Subcutaneous adipose tissue (tissue), 4 donors: Measurements from ENCODE around the gene RGL2. TPM values are rescaled to one million over a fixed set of nuclear protein-coding genes. Genes with fewer than 3 reads are reported as not detected.

Experiments used
- CTCF ChIP-seq: fragments of 450-650 bp; IDR thresholded peaks from one replicate; pipeline ENCODE4 v1.5.1; 2016; ENCODE audit warnings: low read depth, mild to moderate bottlenecking, control low read depth, antibody characterized with exemption, moderate library complexity
- total RNA-seq, 4 donors: library from RNA; depleted of rRNA; stranded (reverse); fragments of >200 nt; gene quantifications; one replicate each; pipeline ENCODE4 v1.1.0, GENCODE V29; 2016

The RGL2 gene
- 10 to 100 TPM; 16.0 to 45.8 (median 42.5) TPM for total RNA-seq

GRCh38 chr6:33298773-33299236, at the start of gene RGL2:
RGL2 (minus strand) TSS chr6:33298942; CDS start chr6:33298610, 332 bp downstream.
- no peak for TF ChIP-seq CTCF

GRCh38 chr6:33347816-33348215, 49.1 kb upstream of the RGL2 start:
- TF ChIP-seq CTCF: no peak

- no peak for TF ChIP-seq CTCF
Measured at GRCh38 chr6:33344701-33345697, 46.3 kb upstream of the RGL2 start.

- no peak for TF ChIP-seq CTCF
Measured at GRCh38 chr6:33343953-33344611, 45.3 kb upstream of the RGL2 start.

- no peak for TF ChIP-seq CTCF
Measured at GRCh38 chr6:33339193-33339592, 40.5 kb upstream of the RGL2 start.

GRCh38 chr6:33336495-33336894, 37.8 kb upstream of the RGL2 start:
- TF ChIP-seq CTCF: no peak

GRCh38 chr6:33335916-33336315, 37.2 kb upstream of the RGL2 start:
- no peak for TF ChIP-seq CTCF
